Gastrocnemius medialis (tissue), 4 donors: ENCODE results near the gene PRKN.

Source experiments
- CTCF ChIP-seq, 5 experiments: fragments of 450-650 bp in 3 of 5; fragments of 200-600 bp in 2 of 5; sonication (generic) in 2 of 5; IDR thresholded peaks in 4 of 5; conservative IDR thresholded peaks in 1 of 5; 1 replicate in 4 of 5; 2 replicates in 1 of 5; pipeline ENCODE4 v1.5.1; 2016 to 2019; ENCODE audit warnings: antibody characterized with exemption in 5 of 5, mild to moderate bottlenecking in 3 of 5, moderate library complexity in 3 of 5
- POLR2A ChIP-seq, 2 donors: fragments of 450-650 bp; IDR thresholded peaks; one replicate each; pipeline ENCODE4 v1.6.1; 2017; ENCODE audit warnings: antibody characterized with exemption in 2 of 2, mild to moderate bottlenecking in 2 of 2, moderate library complexity in 2 of 2

GRCh38 chr6:162343936-162344645 is 383.5 kb downstream of the PRKN start:
- TF ChIP-seq CTCF (IDR thresholded peaks at IDR 0.05 in 4 of 5, conservative IDR thresholded peaks at IDR 0.05 in 1 of 5) (no peak), POLR2A (IDR thresholded peaks at IDR 0.05) (no peak)
